IMR-90 (cell line): ENCODE results near the gene TTLL4. TPM values are rescaled to one million over a fixed set of nuclear protein-coding genes. Genes with fewer than 3 reads are reported as not detected.

Experiments
- ATAC-seq: fragments of 200-7000 bp; cut with Tn5 transposase; 2 replicates; pipeline ENCODE4 v1.9.1; 2020; ENCODE audit warnings: low read depth, mild to moderate bottlenecking, moderate library complexity
- BruUV-seq: library from RNA; stranded (reverse); fragments of 400-500 nt; replicated peaks from 2 replicates; lab custom pipeline; 2021; lab: Mats Ljungman, UMichigan
- CTCF ChIA-PET: fragments of 300-600 bp; formaldehyde crosslinking; extraction: SDS; loops from one replicate; lab custom pipeline; 2021; ENCODE audit warnings: antibody characterized with exemption; lab: Yijun Ruan, JAX
- POLR2A ChIA-PET: fragments of 300-600 bp; sonication (Branson Sonifier 250); formaldehyde crosslinking; loops from one replicate; lab custom pipeline; 2022; ENCODE audit warnings: antibody characterized with exemption; ENCODE audit not compliant: unreplicated experiment; lab: Charles Lee
- DNase-seq: peaks from one replicate; pipeline ENCODE4 v3.0.0; 2013
- H2AFZ ChIP-seq: replicated peaks from 2 replicates; pipeline ENCODE3; 2013; ENCODE audit warnings: low read length, mild to moderate bottlenecking; ENCODE audit not compliant: poor library complexity
- H2AK5ac ChIP-seq: 2 replicates; pipeline ENCODE4 v1.6.1; 2013; ENCODE audit warnings: low read depth, low read length, inconsistent platforms
- H2AK9ac ChIP-seq: replicated peaks from 2 replicates; pipeline ENCODE3; 2013; ENCODE audit warnings: mild to moderate bottlenecking, low read depth, low read length, moderate library complexity; ENCODE audit not compliant: poor library complexity
- H2BK120ac ChIP-seq: 2 replicates; pipeline ENCODE4 v1.6.1; 2013; ENCODE audit warnings: low read depth, low read length, inconsistent platforms
- H2BK15ac ChIP-seq: 3 replicates; pipeline ENCODE4 v1.6.1; 2013; ENCODE audit warnings: low read depth, low read length, inconsistent platforms
- H2BK20ac ChIP-seq: 2 replicates; pipeline ENCODE4 v1.6.1; 2013; ENCODE audit warnings: low read depth, mild to moderate bottlenecking, inconsistent platforms, low read length, moderate library complexity
- H2BK5ac ChIP-seq: 2 replicates; pipeline ENCODE4 v1.6.1; 2013; ENCODE audit warnings: mild to moderate bottlenecking, low read depth, low read length, inconsistent platforms; ENCODE audit not compliant: poor library complexity, severe bottlenecking
- H3K14ac ChIP-seq: replicated peaks from 2 replicates; pipeline ENCODE4 v1.6.1; 2013; ENCODE audit warnings: low read depth, low read length, inconsistent platforms
- H3K18ac ChIP-seq: 2 replicates; pipeline ENCODE4 v1.6.1; 2013; ENCODE audit warnings: low read depth, low read length, control low read depth
- H3K23ac ChIP-seq: 2 replicates; pipeline ENCODE4 v1.6.1; 2013; ENCODE audit warnings: low read depth, low read length, inconsistent platforms
- H3K27ac ChIP-seq: 2 replicates; pipeline ENCODE4 v1.5.1; 2013; ENCODE audit warnings: mild to moderate bottlenecking, control low read depth, low read length; ENCODE audit not compliant: insufficient read depth
- H3K27me3 ChIP-seq: 2 replicates; pipeline ENCODE4 v1.6.1; 2013; ENCODE audit warnings: low read length; ENCODE audit not compliant: control insufficient read depth, insufficient read depth
- H3K36me3 ChIP-seq: 2 replicates; pipeline ENCODE4 v1.6.1; 2013; ENCODE audit warnings: low read length, mixed read lengths; ENCODE audit not compliant: control insufficient read depth, insufficient read depth
- H3K4ac ChIP-seq: 2 replicates; pipeline ENCODE4 v1.6.1; 2013; ENCODE audit warnings: low read depth, low read length, inconsistent platforms
- H3K4me1 ChIP-seq: 2 replicates; pipeline ENCODE4 v1.6.1; 2013; ENCODE audit warnings: low read length, mixed read lengths; ENCODE audit not compliant: control insufficient read depth, insufficient read depth
- H3K4me2 ChIP-seq: 2 replicates; pipeline ENCODE4 v1.6.1; 2013; ENCODE audit warnings: low read depth, mild to moderate bottlenecking, control low read depth, low read length, moderate library complexity
- H3K4me3 ChIP-seq: 2 replicates; pipeline ENCODE4 v1.5.1; 2013; ENCODE audit warnings: low read depth, mild to moderate bottlenecking, control low read depth, low read length, moderate library complexity; ENCODE audit not compliant: insufficient read depth
- H3K56ac ChIP-seq: 2 replicates; pipeline ENCODE4 v1.6.1; 2013; ENCODE audit warnings: low read length, inconsistent platforms; ENCODE audit not compliant: insufficient read depth; ENCODE audit errors: extremely low read depth
- H3K79me1 ChIP-seq, 2 experiments: 2 replicates each; pipeline ENCODE4 v1.6.1; 2013; ENCODE audit warnings: low read length in 2 of 2, inconsistent platforms in 1 of 2, low read depth in 1 of 2
- H3K9ac ChIP-seq: 2 replicates; pipeline ENCODE4 v1.6.1; 2013; ENCODE audit warnings: low read depth, low read length, control low read depth
- H3K9me1 ChIP-seq: 2 replicates; pipeline ENCODE4 v1.6.1; 2013; ENCODE audit warnings: low read length, inconsistent platforms; ENCODE audit not compliant: insufficient read depth
- H3K9me3 ChIP-seq: 2 replicates; pipeline ENCODE4 v1.6.1; 2013; ENCODE audit warnings: low read length; ENCODE audit not compliant: control insufficient read depth, insufficient read depth
- H4K20me1 ChIP-seq: 2 replicates; pipeline ENCODE4 v1.6.1; 2013; ENCODE audit warnings: low read length, inconsistent platforms; ENCODE audit not compliant: insufficient read depth
- H4K5ac ChIP-seq: 2 replicates; pipeline ENCODE4 v1.6.1; 2013; ENCODE audit warnings: mild to moderate bottlenecking, low read depth, low read length, control low read depth
- H4K8ac ChIP-seq, 2 experiments: 2 replicates each; pipeline ENCODE4 v1.6.1; 2013; ENCODE audit warnings: low read depth in 2 of 2, low read length in 2 of 2, control low read depth in 1 of 2, inconsistent platforms in 1 of 2
- H4K91ac ChIP-seq: 2 replicates; pipeline ENCODE4 v1.6.1; 2013; ENCODE audit warnings: low read depth, low read length, inconsistent platforms; ENCODE audit not compliant: insufficient read depth
- BHLHE40 ChIP-seq: fragments of 150-350 bp; IDR thresholded peaks from 2 replicates; pipeline ENCODE4 v1.6.1; 2016; ENCODE audit warnings: mild to moderate bottlenecking, low read depth, low read length
- CEBPB ChIP-seq: IDR thresholded peaks from 2 replicates; pipeline ENCODE4 v1.6.1; 2012; ENCODE audit warnings: low read depth, low read length, improper control_type of control experiment
- FOS ChIP-seq: fragments of 150-350 bp; IDR thresholded peaks from 2 replicates; pipeline ENCODE4 v1.6.1; 2016; ENCODE audit warnings: low read depth, low read length
- MAFK ChIP-seq: IDR thresholded peaks from 2 replicates; pipeline ENCODE4 v1.6.1; 2012; ENCODE audit warnings: low read depth, low read length, improper control_type of control experiment
- MAZ ChIP-seq: IDR thresholded peaks from 2 replicates; pipeline ENCODE4 v1.6.1; 2012; ENCODE audit warnings: low read depth, mild to moderate bottlenecking, low read length, improper control_type of control experiment, moderate library complexity, borderline replicate concordance
- POLR2A ChIP-seq: IDR thresholded peaks from 2 replicates; pipeline ENCODE4 v1.6.1; 2012; ENCODE audit warnings: mild to moderate bottlenecking, low read depth, low read length
- RAD21 ChIP-seq: IDR thresholded peaks from 2 replicates; pipeline ENCODE4 v1.6.1; 2012; ENCODE audit warnings: low read length, improper control_type of control experiment
- RCOR1 ChIP-seq: IDR thresholded peaks from 2 replicates; pipeline ENCODE4 v1.6.1; 2012; ENCODE audit warnings: mild to moderate bottlenecking, low read length, improper control_type of control experiment; ENCODE audit not compliant: insufficient replicate concordance
- RFX5 ChIP-seq: IDR thresholded peaks from 2 replicates; pipeline ENCODE4 v1.8.0; 2012; ENCODE audit warnings: low read depth, mild to moderate bottlenecking, low read length, moderate library complexity
- SMC3 ChIP-seq: fragments of 150-350 bp; IDR thresholded peaks from 2 replicates; pipeline ENCODE4 v1.6.1; 2016; ENCODE audit warnings: low read depth, mild to moderate bottlenecking, antibody characterized with exemption, low read length, moderate library complexity
- WGBS, 2 experiments: methylation state at CpG; one replicate each; pipeline versions ENCODE4 v1.1.5 to v1.1.7; 2013; ENCODE audit warnings: missing lambda C conversion rate in 2 of 2; ENCODE audit not compliant: insufficient read length in 1 of 2; ENCODE audit errors: extremely low coverage in 2 of 2; 5-methylcytosine and 5-hydroxymethylcytosine counted together
- dilution Hi-C: fragments of 300-500 bp; cut with HindIII; formaldehyde crosslinking; loops from one replicate; pipeline ENCODE4 v1.14.3; 2018; ENCODE audit warnings: low sequenced_read_pairs; ENCODE audit not compliant: unreplicated experiment
- in situ Hi-C: fragments of 300-500 bp; cut with MboI; formaldehyde crosslinking; loops from 3 replicates; pipeline ENCODE4 v1.14.3; 2019; ENCODE audit warnings: low sequenced_read_pairs, inconsistent platforms, mixed read lengths
- intact Hi-C: fragments of 100-400 bp; cut with micrococcal nuclease; formaldehyde crosslinking; loops from 2 replicates; pipeline ENCODE4 v1.10.0; 2022
- polyA plus RNA-seq, 3 experiments: library from polyadenylated mRNA; depleted of rRNA; stranded (reverse); fragments of >200 nt; gene quantifications; 2 replicates each; pipeline ENCODE4 v1.2.3, GENCODE V29; 2012; ENCODE audit warnings: low replicate concordance in 1 of 3
- total RNA-seq: library from RNA; depleted of rRNA; stranded (reverse); fragments of >200 nt; gene quantifications from 2 replicates; pipeline ENCODE4 v1.2.3, GENCODE V29; 2012
- TF ChIP-seq, protein P1 (sequence below): conservative IDR thresholded peaks from 2 replicates; pipeline ENCODE4 v1.5.1; 2012; ENCODE audit warnings: mild to moderate bottlenecking, low read depth, low read length, improper control_type of control experiment
- TF ChIP-seq, protein P2 (sequence below): fragments of 150-350 bp; IDR thresholded peaks from 2 replicates; pipeline ENCODE4 v1.6.1; 2016; ENCODE audit warnings: low read depth, mild to moderate bottlenecking, low read length, moderate library complexity, borderline replicate concordance
- TF ChIP-seq, protein P3 (sequence below): fragments of 150-350 bp; IDR thresholded peaks from 2 replicates; pipeline ENCODE4 v1.6.1; 2017; ENCODE audit warnings: mild to moderate bottlenecking, antibody characterized with exemption, low read length, low read depth

Gene TTLL4
- total and polyA plus RNA-seq, 2 of the 4 experiments (the other 2 are of a cell fraction) = 9.0 to 22.9 TPM

DNA sequence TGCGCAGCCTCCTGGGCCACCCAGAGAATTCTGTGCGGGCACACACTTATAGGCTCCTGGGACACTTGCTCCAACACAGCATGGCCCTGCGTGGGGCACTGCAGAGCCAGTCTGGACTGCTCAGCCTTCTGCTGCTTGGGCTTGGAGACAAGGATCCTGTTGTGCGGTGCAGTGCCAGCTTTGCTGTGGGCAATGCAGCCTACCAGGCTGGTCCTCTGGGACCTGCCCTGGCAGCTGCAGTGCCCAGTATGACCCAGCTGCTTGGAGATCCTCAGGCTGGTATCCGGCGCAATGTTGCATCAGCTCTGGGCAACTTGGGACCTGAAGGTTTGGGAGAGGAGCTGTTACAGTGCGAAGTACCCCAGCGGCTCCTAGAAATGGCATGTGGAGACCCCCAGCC is 11.8 kb upstream of the TTLL4 start:
- Histone ChIP-seq H3K4me2 (no peak overlapping the region), H2AFZ (no peak overlapping the region), H3K27me3 (no peaks in the 10 kb centered on the region), H3K36me3 (peaks cover 36% of the 10 kb centered on the region), H2BK120ac (no peak overlapping the region), H3K4me3 (no peak overlapping the region), H4K8ac (no peak overlapping the region), H3K14ac (no peak overlapping the region), H2AK5ac (no peak overlapping the region), H3K23ac (no peak overlapping the region), H3K56ac (no peak overlapping the region), H4K5ac (no peak overlapping the region), H3K9me1 (peaks cover 3% of the 10 kb centered on the region; the same call in 1 of the 2 replicates), H3K9me3 (no peaks in the 10 kb centered on the region), H3K4me1 (peaks cover 3% of the 10 kb centered on the region; the same call in 1 of the 2 replicates), H3K18ac (no peak overlapping the region), H3K4ac (no peak overlapping the region), H2BK5ac (no peak overlapping the region), H3K9ac (no peak overlapping the region), H3K79me1 (no peaks in the 10 kb centered on the region), H2AK9ac (no peak overlapping the region), H3K27ac (no peak overlapping the region), H2BK20ac (no peak overlapping the region), H4K91ac (no peak overlapping the region), H4K20me1 (no peaks in the 10 kb centered on the region), H2BK15ac (no peak overlapping the region)
- in situ Hi-C loops = no loop called here
- WGBS, 2 experiments = 98% methylated on average over 4 of the region's 8 CpGs; no CpG with 5 or more reads in 1 of the 2 experiments
- no TSS peak for BruUV-seq
- DNase-seq (no peak), ATAC-seq (no peak)
- intact Hi-C loops = no loop called here
- dilution Hi-C loops = no loop called here
- POLR2A ChIA-PET = no interaction called here
- CTCF ChIA-PET = no interaction called here
- TF ChIP-seq, protein P1, sequence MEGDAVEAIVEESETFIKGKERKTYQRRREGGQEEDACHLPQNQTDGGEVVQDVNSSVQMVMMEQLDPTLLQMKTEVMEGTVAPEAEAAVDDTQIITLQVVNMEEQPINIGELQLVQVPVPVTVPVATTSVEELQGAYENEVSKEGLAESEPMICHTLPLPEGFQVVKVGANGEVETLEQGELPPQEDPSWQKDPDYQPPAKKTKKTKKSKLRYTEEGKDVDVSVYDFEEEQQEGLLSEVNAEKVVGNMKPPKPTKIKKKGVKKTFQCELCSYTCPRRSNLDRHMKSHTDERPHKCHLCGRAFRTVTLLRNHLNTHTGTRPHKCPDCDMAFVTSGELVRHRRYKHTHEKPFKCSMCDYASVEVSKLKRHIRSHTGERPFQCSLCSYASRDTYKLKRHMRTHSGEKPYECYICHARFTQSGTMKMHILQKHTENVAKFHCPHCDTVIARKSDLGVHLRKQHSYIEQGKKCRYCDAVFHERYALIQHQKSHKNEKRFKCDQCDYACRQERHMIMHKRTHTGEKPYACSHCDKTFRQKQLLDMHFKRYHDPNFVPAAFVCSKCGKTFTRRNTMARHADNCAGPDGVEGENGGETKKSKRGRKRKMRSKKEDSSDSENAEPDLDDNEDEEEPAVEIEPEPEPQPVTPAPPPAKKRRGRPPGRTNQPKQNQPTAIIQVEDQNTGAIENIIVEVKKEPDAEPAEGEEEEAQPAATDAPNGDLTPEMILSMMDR = no peak
- TF ChIP-seq, protein P2, sequence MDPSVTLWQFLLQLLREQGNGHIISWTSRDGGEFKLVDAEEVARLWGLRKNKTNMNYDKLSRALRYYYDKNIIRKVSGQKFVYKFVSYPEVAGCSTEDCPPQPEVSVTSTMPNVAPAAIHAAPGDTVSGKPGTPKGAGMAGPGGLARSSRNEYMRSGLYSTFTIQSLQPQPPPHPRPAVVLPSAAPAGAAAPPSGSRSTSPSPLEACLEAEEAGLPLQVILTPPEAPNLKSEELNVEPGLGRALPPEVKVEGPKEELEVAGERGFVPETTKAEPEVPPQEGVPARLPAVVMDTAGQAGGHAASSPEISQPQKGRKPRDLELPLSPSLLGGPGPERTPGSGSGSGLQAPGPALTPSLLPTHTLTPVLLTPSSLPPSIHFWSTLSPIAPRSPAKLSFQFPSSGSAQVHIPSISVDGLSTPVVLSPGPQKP = no peak
- TF ChIP-seq CEBPB = no peak
- no peak for TF ChIP-seq MAFK
- TF ChIP-seq FOS = no peak
- TF ChIP-seq RFX5 = no peak
- TF ChIP-seq BHLHE40 = no peak
- TF ChIP-seq RAD21 = no peak
- TF ChIP-seq, protein P3, sequence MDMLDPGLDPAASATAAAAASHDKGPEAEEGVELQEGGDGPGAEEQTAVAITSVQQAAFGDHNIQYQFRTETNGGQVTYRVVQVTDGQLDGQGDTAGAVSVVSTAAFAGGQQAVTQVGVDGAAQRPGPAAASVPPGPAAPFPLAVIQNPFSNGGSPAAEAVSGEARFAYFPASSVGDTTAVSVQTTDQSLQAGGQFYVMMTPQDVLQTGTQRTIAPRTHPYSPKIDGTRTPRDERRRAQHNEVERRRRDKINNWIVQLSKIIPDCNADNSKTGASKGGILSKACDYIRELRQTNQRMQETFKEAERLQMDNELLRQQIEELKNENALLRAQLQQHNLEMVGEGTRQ = no peak
- no peak for TF ChIP-seq POLR2A
- no peak for TF ChIP-seq MAZ
- TF ChIP-seq RCOR1 = no peak
- TF ChIP-seq SMC3 = no peak
